A549 treated with GW870086 at 1 μM for 4 hours (cell line): ENCODE measurements around the gene ANK3. TPM values are rescaled to one million over a fixed set of nuclear protein-coding genes. Genes with fewer than 3 reads are reported as not detected.

Source experiments
- total RNA-seq: library from RNA; stranded (reverse); fragments of 200-300 nt; extraction: Qiagen RNA extraction; gene quantifications from 5 replicates; pipeline ENCODE4 v1.2.3, GENCODE V29; 2022; ENCODE audit warnings: low read depth

The ANK3 gene
- 0.45 to 1.3 TPM (median 0.82 TPM) in 5 replicates for total RNA-seq

GRCh38 chr10:60389413-60390025, at the start of gene ANK3:
Gene ANK3, minus strand, starts transcription at chr10:60389875. Its CDS starts 337 bp downstream, at chr10:60389538.

